Kidney (tissue), 14 donors: ENCODE measurements around the gene NXF1. TPM values are rescaled to one million over a fixed set of nuclear protein-coding genes. Genes with fewer than 3 reads are reported as not detected.
"Not testable (repeated sequence)": the region's sequence is repeated elsewhere in the genome, so short reads cannot be mapped to it uniquely, and the experiment has no call there.

Source experiments
- DNase-seq, 5 donors: peaks; one replicate each; pipeline ENCODE4 v3.0.0-alpha.2; 2013 to 2020
- FAIRE-seq: peaks from 2 replicates; lab custom pipeline; 2012; peaks lifted over from hg19 to GRCh38; lab: Jason Lieb, UNC
- H3K27ac ChIP-seq, 2 donors: one replicate each; pipeline ENCODE4 v1.7.0; 2013; ENCODE audit warnings: low read depth in 2 of 2, low read length in 2 of 2, inconsistent platforms in 1 of 2
- H3K27me3 ChIP-seq: one replicate; pipeline ENCODE4 v1.7.1; 2013; ENCODE audit warnings: low read length, inconsistent platforms; ENCODE audit not compliant: control insufficient read depth, insufficient read depth
- H3K36me3 ChIP-seq, 3 donors: one replicate each; pipeline versions ENCODE4 v1.7.0 to v1.7.1; 2013; ENCODE audit warnings: low read length in 3 of 3, control low read depth in 1 of 3, inconsistent platforms in 1 of 3; ENCODE audit not compliant: insufficient read depth in 3 of 3, control insufficient read depth in 2 of 3
- H3K4me1 ChIP-seq, 3 donors: one replicate each; pipeline versions ENCODE4 v1.7.0 to v1.7.1; 2013; ENCODE audit warnings: low read length in 3 of 3, inconsistent platforms in 1 of 3, low read depth in 1 of 3; ENCODE audit not compliant: control insufficient read depth in 2 of 3, insufficient read depth in 2 of 3
- H3K4me3 ChIP-seq, 3 donors: one replicate each; pipeline versions ENCODE4 v1.7.0 to v1.8.1; 2013; ENCODE audit warnings: low read length in 3 of 3, control low read depth in 1 of 3, inconsistent platforms in 1 of 3
- H3K9ac ChIP-seq, 3 donors: one replicate each; pipeline versions ENCODE4 v1.7.0 to v1.7.1; 2013; ENCODE audit warnings: low read length in 3 of 3, control low read depth in 1 of 3, inconsistent platforms in 1 of 3
- H3K9me3 ChIP-seq, 3 donors: one replicate each; pipeline versions ENCODE4 v1.7.0 to v1.7.1; 2013; ENCODE audit warnings: low read length in 3 of 3, control low read depth in 1 of 3, inconsistent platforms in 1 of 3; ENCODE audit not compliant: control insufficient read depth in 2 of 3, insufficient read depth in 1 of 3
- intact Hi-C: fragments of 100-400 bp; cut with DNase I; formaldehyde crosslinking; loops from one replicate; pipeline ENCODE4 v1.11.1; 2022
- polyA plus RNA-seq: library from polyadenylated mRNA; stranded (reverse); fragments of 350-450 nt; fragmentation: Illumina TruSeq; extraction: RNeasy Lipid Tissue Mini Kit (QIAGEN cat#74804); gene quantifications from one replicate; pipeline ENCODE4 v1.2.3, GENCODE V29; 2014; ENCODE audit warnings: low read depth, low replicate concordance; ENCODE audit not compliant: insufficient read depth
- total RNA-seq: library from RNA; stranded (reverse); fragmentation: NEBNext Ultra II Directional; extraction: Animal tissue kit (Norgen Biotek cat#: 25700); gene quantifications from one replicate; pipeline ENCODE4 v1.2.1, GENCODE V29; 2021
- TF ChIP-seq, protein P1 (sequence below): IDR thresholded peaks from 3 replicates; pipeline ENCODE4 v1.5.1; 2012; ENCODE audit warnings: mild to moderate bottlenecking, moderate library complexity, borderline replicate concordance; ENCODE audit not compliant: insufficient read depth; ENCODE audit errors: extremely low read depth
- donor health status: control.
- donor health status: control.
- donor health status: control.
- donor health status: control.
- donor health status: control.
- donor health status: DM: yes; HTN: yes; CAD: no.
- donor health status: Normal renal cell carcinoma (clear cell type).

NXF1 gene
- total and polyA plus RNA-seq, 2 donors from 2014 or later = 70.7 to 83.8 TPM

DNA sequence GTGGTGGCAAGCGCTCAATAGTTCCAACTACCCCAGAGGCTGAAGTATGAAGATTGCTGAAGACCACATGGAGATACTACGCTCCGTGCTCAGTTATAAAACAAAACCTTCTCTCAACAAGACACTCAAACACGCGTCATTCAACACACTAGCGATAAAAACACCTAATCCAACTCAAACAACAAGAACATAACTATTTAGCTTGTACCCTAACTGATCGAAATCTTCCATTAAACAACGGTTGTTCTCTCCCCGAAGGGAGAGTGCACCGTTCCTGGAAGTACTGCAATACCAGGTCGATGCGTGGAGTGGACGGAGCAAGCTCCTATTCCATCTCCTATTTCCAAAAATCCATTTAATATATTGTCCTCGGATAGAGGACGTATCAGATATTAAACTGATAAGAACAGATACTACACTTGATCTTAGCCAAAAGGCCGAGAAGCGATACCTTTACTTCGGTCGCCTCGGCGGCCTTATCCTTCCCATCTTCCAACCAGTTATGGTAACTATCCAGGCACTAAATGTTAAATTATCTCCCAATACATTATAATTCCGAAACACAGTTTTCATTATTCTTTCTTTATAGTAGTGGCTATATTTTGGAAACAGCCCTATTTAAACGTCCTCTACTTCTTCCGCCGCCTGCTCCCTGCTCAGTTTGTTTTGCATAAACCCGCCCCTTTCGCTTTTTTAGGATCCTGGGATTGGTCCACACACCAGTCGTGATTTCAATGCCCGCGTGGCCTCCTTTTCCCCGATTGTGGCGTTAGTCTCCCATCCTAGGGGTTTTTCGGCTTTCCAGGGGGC lies 36.3 kb upstream of the NXF1 start:
- Histone ChIP-seq H3K27me3 (no peaks in the 10 kb centered on the region), H3K36me3 (no peaks in the 10 kb centered on the region), H3K4me1 (peaks cover 0 to 11% (median 6%) of the 10 kb centered on the region in 3 donors), H3K27ac (peak overlapping the region; percentile 97 to 99), H3K4me3 (peak overlapping the region; percentile 64 to 87 (median 73)), H3K9me3 (no peaks in the 10 kb centered on the region), H3K9ac (peak overlapping the region; percentile 61 to 94 (median 89))
- FAIRE-seq (peak; percentile 98), DNase-seq (peak; percentile 90 to 98 (median 93))
- intact Hi-C loops = no loop called here
- TF ChIP-seq, protein P1, sequence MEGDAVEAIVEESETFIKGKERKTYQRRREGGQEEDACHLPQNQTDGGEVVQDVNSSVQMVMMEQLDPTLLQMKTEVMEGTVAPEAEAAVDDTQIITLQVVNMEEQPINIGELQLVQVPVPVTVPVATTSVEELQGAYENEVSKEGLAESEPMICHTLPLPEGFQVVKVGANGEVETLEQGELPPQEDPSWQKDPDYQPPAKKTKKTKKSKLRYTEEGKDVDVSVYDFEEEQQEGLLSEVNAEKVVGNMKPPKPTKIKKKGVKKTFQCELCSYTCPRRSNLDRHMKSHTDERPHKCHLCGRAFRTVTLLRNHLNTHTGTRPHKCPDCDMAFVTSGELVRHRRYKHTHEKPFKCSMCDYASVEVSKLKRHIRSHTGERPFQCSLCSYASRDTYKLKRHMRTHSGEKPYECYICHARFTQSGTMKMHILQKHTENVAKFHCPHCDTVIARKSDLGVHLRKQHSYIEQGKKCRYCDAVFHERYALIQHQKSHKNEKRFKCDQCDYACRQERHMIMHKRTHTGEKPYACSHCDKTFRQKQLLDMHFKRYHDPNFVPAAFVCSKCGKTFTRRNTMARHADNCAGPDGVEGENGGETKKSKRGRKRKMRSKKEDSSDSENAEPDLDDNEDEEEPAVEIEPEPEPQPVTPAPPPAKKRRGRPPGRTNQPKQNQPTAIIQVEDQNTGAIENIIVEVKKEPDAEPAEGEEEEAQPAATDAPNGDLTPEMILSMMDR = no peak

DNA sequence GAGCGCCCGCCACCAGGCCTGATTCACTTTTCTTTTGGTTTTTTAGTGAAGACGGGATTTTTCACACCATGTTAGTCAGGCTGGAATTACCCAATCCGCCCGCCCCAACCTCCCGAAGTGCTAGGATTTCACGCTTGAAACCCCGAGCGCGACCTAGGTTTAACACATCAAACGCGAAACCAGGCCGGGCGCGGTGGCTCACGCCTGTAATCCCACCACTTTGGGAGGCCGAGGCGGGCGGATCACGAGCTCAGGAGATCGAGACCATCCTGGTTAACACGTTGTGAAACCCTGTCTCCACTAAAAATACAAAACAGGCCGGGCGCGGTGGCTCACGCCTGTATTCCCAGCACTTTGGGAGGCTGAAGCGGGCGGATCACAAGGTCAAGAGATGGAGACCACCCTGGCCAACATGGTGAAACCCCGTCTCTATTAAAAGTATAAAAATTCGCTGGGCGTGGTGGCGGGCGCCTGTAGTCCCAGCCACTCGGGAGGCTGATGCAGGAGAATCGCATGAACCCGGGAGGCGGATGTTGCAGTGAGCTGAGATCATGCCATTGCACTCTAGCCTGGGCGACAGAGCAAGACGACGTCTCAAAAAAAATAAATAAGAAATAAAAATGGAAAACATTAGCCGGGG lies 35.6 kb upstream of the NXF1 start:
- intact Hi-C loops, H3K9me3 ChIP-seq, FAIRE-seq, H3K36me3 ChIP-seq, H3K27me3 ChIP-seq: not testable (repeated sequence)
- Histone ChIP-seq H3K4me1 (peaks cover 0 to 11% (median 6%) of the 10 kb centered on the region in 3 donors), H3K9ac (peak overlapping the region; percentile 77 to 98 (median 85)), H3K4me3 (peak overlapping the region; percentile 62 to 87 (median 85)), H3K27ac (peak overlapping the region; percentile 97 to 99)
- peak; percentile 70 to 92 (median 87) for DNase-seq

DNA sequence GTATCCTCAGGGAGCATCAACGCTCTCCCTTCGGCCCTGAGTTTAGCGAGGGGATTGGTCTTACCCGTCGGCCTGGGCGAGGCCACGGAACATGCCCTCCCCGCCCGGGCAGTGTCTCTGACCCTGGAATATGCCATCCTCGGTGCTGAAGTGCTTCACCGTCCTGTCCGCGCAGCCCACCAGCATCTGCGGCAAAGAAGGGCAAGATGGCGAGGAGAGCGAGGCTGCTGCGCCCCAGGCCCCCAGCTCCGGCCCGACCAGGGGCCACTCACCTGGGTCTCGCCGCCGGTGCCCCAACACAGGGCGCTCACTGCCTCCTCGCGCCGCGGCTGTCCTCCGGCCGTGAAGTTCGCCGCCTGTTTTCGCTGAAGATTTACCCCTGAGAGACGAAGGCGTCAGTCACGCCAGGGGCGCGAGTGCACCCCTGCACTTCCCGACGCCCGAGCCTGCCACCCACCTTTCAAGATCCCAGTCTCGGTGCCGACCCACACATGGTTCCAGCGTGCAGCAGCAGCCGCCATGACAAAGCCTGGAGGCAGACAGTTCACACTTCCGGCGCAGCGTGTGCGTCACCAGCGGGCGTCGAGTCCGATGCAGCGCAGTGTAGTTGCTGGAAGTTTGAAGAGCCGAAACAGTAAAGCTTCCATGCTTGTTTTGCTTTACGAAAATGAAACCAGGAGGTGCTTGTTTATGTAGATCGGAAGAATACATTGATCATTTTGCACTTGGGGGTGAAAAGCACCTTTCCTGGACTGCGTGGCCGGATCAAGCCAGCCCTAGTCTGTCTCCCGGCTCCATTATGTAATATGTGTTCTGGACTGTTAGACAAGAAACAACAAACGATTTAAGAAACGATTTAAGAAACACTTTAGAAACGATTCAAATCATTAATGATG lies 34.1 kb upstream of the NXF1 start, which contains the start of gene WDR74:
Gene WDR74, minus strand, starts transcription at position 541 of the 896 bp plus-strand sequence. Its CDS starts 20 bp downstream, at position 521.
- TF ChIP-seq, protein P1 = no peak
- Histone ChIP-seq H3K27ac (peak within 1 kb of the TSS; percentile 97 to 99), H3K4me1 (peaks cover 0 to 11% (median 6%) of the 10 kb centered on the region in 3 donors), H3K9me3 (no peaks in the 10 kb centered on the region), H3K4me3 (peak within 1 kb of the TSS; percentile 85 to 92 (median 87)), H3K9ac (peak within 1 kb of the TSS; percentile 83 to 98 (median 96)), H3K27me3 (no peaks in the 10 kb centered on the region), H3K36me3 (peaks cover 4 to 18% (median 6%) of the 10 kb centered on the region in 3 donors)
- FAIRE-seq (no peak), DNase-seq (peak; percentile 95 to 98 (median 98))
- intact Hi-C loops = no loop called here
